GM19438 (cell line): ENCODE results near the gene ARFRP1.
"Not testable (repeated sequence)": the region's sequence is repeated elsewhere in the genome, so short reads cannot be mapped to it uniquely, and the experiment has no call there.

ENCODE experiments used
- ATAC-seq: cut with Tn5 transposase; IDR thresholded peaks from one replicate; pipeline ENCODE4 v1.9.1; 2021; ENCODE audit warnings: low read depth; ENCODE audit not compliant: unreplicated experiment

Gene ARFRP1

DNA sequence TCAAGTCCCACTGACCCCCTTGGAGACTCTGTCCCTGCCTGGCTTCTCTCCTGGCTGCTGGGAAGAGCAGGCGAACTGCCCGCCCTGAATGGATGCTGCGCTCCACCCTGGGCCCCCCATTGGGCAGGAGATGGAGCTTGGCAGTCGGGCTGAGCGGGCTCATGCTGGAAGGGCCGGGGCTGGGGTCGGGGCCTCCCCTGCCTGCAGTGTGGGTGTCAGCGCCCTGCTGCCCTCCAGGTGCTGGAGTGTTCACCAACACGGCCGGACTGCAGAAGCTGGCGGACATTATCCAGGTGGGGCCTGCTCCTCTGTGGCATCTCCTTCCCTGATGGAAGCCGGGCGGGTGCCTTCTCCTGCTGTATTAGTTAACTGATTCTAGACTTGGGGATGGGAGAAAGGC, 27.3 kb downstream of the ARFRP1 start:
- ATAC-seq, result no peak

DNA sequence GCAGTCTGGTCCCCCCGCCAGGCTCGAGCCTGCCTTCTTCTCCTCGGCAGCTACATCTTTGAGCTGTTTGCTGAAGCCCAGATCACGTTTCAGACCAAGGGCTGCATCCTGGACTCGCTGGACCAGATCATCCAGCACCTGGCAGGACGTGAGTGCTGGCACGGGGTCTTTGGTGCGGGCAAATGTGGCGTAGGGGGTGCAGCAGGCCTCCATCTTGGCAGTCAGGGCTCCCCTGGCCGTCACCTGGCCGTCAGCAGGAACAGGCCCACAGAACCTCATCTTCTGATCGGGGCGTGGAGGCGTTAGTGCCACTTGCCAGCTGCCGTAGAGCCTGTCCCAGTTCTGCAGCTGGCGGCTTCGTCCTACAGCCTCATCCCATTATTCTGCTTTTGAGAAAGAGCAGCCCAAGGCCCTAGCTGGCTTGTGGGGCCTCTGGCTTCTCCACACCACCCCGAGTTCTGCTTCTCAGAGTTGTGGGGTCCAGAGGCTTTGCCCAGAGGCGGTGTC, 27.9 kb downstream of the ARFRP1 start:
- ATAC-seq, result no peak

DNA sequence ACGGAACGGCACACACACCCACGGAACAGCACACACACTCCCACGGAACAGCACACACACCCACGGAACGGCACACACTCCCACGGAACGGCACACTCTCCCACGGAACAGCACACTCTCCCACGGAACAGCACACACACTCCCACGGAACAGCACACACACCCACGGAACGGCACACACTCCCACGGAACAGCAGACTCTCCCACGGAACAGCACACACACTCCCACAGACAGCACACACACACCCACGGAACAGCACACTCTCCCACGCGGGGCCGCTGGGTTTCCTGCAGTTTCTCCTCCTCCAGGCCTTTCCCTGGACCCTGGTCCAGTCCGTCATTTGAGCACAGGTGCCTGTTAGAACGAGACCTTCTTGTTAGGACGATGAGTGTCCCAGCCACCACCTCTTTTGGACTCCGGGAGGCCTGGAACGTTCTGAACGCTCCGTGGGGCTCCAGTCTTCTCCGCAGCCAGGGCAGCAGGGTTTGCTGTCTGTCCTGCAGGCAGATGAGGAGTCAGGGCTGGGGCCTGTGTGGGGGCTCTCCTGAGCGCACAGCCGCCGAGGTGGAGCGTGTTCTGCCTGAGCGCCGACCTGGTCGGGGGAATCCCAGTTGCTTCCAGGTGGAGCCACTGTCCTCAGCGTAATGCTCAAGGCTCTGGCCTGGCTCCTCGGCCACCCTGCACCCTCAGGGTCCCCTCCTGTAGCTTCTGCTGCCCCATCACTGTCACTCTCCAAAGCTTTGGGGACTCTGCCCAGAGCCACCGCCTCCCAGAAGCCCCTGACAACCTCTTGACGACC, 28.9 kb downstream of the ARFRP1 start:
- no peak for ATAC-seq

DNA sequence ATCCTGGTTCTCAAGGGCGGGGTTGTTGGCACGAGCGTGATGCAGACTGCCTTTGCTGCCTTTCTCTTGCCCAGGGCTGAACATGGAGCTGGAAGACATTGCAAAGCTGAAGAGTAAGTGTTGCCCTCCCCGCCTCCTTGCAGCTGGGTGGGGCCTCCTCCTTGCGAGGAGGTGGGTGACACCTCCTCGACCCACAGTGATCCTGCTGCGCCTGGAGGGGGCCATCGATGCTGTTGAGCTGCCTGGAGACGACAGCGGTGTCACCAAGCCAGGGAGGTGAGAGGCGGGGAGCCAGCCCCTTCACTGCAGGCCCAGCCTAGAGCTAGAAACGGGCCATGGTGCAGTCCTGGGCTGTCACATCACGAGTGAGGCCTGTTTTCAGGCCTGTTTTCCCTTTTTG, 29.7 kb downstream of the ARFRP1 start:
- no peak for ATAC-seq

DNA sequence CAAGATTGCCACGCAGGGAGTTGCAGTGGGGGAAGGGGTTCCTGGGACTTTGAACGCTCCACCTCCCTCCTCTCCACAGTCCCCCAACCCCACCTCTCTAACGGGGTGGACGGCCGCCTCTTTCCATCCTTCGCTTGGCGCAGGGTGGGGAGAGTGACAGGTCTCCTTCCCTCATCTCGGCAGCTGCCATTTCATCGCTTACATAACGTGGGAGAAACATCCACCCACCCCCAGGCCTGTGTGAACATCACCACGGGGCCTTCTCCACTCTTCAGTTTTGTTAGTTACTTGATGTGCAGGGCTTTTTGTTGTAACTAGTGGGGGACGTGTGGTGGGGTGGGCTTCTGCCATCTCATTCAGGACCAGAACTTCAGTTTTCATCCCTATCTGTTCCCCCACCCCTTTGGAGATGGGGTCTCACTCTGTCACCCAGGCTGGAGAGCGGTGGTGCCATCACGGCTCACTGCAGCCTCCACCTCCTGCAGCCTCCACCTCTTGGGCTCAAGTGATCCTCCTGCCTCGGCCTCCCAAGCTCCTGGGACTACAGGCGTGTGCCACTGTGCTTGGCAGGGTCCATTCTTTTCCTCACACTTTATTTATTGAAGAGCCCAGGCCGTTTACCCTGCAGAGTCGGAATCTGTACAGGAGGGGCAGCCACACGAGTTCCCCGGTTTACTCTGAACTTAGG, 32.0 kb downstream of the ARFRP1 start:
- ATAC-seq, result no peak

DNA sequence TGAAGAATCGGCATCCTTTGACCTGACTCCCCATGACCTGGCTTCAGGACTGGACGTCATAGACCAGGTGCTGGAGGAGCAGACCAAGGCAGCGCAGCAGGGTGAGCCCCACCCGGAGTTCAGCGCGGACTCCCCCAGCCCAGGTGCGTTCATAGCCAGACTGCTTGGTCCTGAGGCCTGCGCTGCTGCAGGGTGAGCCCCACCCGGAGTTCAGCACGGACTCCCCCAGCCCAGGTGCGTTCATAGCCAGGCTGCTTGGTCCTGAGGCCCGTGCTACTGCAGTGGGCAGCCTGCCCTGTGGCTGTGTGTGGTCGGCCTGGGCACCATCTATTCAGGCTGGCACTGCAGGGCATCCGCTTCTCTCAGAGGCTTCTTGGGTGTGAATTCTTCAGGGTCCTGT, 33.8 kb downstream of the ARFRP1 start:
- ATAC-seq, result no peak

GRCh38 chr20:63672666-63673065, 35.1 kb downstream of the ARFRP1 start:
- ATAC-seq, result no peak

- not testable (repeated sequence) for ATAC-seq
Measured at GRCh38 chr20:63671695-63672094, 36.1 kb downstream of the ARFRP1 start.

GRCh38 chr20:63668351-63668750, 39.4 kb downstream of the ARFRP1 start:
- no peak for ATAC-seq

DNA sequence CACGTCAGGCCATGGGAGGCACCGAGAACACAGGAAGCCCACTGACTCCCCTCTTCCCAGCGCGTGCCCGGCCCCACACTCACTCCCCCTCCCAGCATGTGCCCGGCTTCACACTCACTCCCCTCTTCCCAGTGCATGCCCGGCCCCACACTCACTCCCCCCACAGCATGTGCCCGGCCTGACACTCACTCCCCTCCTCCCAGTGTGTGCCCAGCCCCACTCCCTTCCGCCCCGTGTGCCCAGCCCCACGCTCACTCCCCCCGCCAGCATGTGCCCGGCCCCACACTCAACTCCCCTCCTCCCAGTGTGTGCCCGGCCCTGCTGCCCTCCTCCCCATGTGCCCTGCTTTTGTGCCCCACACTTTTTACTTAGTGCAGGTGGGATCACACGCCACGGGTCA, 39.9 kb downstream of the ARFRP1 start:
- no peak for ATAC-seq

DNA sequence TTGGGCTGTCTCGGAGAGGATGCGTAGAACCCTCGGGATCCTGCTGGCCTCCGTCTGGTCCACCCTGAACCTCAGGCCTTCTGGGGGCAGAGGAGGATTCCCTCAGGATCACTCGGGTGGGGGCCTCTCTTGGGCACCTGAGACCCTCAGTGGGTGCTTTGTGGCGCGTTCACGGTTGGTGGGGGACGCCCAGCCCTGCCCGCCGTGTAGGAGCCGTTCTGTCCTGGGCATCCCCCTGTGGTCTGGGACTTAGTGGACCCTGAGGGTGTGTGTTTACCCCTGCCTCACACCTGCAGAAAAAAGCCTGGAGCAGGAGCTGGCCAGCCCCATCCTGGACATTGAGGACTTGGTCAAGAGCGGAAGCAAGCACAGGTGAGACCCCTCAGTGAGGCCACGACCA, 42.1 kb downstream of the ARFRP1 start:
- ATAC-seq, result no peak

DNA sequence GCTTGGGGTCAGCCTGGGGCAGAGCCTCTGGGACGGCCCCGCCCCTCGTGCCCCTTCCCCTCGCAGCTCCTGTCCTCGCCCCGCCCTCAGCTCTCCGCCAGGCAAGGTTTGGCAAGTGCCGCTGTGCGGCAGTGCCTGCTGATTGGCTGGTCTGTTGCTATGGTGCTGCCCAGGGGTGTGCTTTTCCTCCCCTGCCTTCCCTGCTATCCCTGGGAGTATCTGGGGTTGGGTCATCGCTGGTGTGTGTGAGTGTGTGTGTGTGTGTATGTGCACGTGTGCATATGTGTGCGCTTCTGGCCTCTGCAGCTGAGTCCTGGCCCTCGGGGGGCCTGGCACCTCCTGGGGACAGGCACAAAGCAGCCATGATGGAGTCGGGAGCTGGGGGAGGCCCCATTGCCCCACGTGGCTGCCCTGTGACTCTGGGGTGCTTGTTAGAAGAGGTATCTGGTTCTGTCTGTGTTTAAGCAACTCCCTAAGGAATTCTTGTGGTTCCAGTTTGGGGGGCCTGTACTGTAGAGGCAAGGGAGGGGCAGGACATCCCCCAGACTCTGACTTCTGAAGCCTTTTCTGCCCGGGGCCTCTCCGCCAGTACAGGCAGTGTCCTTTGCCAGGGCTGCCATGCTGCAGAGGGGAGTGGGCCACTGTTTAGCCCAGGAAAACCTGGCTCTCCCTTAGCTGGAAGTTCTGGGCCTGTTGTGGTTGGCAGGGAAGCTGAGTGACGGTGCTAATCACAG, 42.7 kb downstream of the ARFRP1 start:
- ATAC-seq, result no peak

DNA sequence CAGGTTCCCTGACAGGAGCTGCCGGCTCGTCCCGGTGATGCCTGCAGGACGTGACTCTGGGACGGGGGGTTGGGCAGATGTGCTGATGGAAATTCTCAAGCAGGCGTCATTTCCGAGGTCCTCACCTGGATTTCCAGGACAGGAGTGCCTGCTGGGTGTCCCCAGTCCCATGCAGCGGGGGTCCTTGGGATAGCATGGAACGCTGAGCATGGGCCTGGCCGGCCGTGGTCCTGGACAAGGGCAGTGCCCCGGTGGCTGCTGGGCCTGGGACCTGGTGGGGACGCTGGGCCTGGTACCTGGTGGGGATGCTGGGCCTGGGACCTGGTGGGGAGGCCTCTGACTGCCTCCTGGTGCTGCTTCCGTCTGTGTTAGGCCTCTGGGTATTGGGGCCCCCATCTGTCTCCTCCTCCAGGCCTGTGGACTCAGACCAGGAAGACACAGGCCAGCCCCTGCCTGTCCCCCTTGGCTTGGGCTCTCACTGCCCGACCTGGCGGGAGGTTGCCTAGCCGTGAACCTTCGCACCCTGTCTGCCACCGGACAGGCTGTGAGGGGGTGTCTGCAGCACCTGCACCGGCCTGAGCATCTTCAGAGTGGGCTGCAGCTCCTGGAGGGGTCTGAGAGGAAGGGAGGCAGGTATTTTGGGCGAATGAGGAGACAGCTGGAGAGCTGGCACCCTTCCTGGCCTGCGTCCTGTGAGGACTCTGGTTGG, 43.5 kb downstream of the ARFRP1 start:
- ATAC-seq, result no peak

DNA sequence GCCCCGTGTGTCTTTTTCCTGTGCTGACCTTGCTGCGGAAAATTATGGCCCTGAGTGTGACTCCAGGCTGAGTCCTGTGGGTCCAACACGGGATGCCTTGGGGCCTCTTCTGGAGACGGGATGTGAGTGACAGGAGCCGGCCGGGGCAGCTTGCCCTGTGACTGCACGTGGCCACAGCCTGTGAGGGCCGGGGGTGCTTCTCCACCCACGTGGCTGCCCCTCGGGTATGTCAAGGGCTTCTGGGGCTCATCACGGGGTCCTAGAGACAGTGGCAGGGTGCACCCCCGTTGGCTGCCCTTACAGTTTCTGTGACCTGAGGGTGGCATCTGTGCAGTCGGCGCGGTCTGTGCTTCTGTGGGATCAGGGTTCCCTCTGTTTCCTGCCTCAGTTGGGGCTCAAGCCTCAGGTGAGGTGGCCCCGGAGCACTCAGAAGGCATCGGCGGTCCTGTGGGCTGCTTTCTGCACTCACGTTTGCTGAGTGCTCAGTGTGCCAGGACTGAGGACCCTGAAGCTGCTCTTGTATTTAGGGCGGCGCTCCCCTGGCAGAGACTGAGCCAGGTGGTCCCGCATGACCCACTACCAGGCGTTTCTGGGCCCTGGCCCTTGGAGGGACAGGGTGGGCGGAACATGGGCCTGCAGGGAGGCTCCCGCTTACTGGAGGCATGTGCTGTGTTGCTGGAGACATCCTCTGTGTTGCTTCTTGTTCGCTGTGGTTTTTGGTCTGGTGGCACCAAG, 44.3 kb downstream of the ARFRP1 start:
- no peak for ATAC-seq

- ATAC-seq, result no peak
Measured at GRCh38 chr20:63662813-63663189, 45.0 kb downstream of the ARFRP1 start.

DNA sequence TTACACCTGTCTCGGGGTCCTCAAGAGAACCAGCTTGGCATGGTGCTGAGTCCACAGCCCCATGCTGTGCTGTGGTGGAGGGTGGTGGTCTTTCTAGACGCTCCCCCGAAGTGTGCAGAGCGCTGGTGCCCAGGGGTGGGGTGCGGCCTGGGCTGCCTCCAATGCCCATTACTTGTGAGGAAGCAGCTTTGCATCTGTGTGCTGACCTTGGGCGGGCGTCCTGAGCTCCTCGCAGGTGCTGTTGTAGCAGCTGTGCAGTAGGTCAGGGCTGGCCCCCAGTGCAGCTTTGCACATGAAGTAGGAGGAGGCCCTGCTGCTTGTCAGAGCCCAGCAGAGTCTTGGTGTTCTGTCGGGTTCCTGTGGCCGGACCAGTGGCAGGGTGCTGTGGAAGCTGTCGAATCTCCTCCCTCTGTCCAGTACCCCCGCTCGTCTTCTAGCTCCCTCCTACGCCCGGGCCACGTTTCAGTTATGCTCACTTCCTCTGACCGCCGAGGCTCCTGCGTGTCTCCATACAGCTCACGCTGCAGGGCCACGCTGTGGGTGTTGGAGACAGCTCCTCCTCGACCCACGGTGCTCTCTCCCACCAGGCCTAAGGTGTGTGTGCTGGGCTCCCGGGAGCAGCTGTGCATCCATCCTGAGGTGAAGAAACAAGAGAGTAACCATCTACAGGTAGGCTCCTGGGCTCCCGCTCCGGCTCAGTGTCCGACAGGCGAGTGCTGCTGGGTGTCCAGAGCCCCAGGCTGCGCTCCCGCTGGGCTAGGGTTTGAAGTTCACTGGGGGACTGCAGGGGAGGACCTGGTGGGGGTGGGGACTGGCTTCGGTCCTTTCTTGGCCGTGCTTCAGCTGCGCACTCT, 45.6 kb downstream of the ARFRP1 start:
- no peak for ATAC-seq

DNA sequence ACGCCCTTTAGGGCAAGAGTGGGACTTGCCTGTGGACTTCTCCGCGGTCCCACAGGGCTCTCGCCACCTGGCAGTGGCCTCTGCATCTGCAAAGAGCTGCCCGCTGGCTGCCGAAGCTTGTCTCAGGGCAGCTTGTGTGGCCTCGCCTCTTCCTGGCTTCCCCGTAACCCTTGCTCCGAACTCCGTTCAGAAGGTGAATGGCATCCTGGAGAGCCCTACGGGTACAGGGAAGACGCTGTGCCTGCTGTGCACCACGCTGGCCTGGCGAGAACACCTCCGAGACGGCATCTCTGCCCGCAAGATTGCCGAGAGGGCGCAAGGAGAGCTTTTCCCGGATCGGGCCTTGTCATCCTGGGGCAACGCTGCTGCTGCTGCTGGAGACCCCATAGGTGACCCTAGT, 46.7 kb downstream of the ARFRP1 start:
- no peak for ATAC-seq

DNA sequence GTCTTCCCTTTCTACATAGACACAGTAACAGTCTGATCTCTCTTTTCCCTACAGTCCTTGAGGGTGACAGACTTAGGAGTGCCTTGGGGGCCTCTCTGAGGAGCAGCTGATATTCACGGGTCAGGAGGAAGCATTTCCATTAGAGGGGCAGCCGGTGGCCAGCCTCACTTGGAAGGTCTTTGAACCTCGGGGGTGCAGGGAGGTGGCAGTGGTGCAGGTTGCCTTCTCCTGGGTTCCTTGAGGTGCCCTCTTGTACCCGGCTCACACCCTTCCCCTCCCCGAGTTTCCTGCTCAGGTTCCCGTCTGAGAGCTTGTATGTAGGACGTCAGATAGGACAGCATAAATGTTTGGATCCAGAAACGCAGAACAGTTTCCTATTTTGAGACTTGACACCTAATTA, 47.2 kb downstream of the ARFRP1 start:
- no peak for ATAC-seq

DNA sequence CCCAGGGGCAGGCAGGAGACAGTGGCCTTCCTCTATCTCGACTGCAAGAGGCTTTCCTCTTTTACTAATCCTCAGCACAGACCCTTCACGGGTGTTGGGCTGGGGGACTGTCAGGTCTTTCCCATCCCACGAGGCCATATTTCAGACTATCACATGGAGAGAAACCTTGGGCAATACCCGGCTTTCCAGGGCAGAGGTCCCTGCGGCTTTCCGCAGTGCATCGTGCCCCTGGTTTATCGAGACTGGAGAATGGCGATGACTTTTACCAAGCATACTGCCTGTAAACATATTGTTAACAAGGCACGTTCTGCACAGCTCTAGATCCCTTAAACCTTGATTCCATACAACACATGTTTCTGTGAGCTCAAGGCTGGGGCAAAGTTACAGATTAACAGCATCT, 47.6 kb downstream of the ARFRP1 start:
- ATAC-seq, result not testable (repeated sequence)
